T-helper 17 cell (primary cell): ENCODE measurements around the gene GLIS1. TPM values are rescaled to one million over a fixed set of nuclear protein-coding genes. Genes with fewer than 3 reads are reported as not detected.

Experiments used
- ATAC-seq: fragments of 150-1000 bp; cut with Tn5 transposase; 2 replicates; pipeline ENCODE4 v1.10.0; 2021; ENCODE audit warnings: mild to moderate bottlenecking, moderate library complexity
- DNase-seq, 3 donors: peaks; one replicate each; pipeline versions ENCODE4 v3.0.0 to v3.0.0-alpha.2; 2020 to 2021
- H3K9me3 ChIP-seq: one replicate; pipeline ENCODE4 v1.7.0; 2013; ENCODE audit warnings: low read length, mild to moderate bottlenecking; ENCODE audit not compliant: control insufficient read depth, poor library complexity, severe bottlenecking
- H3K27ac Mint-ChIP-seq: one replicate; pipeline ENCODE4 v1.8.0; 2022; ENCODE audit warnings: mild to moderate bottlenecking, moderate library complexity, mixed read lengths
- H3K27me3 Mint-ChIP-seq: one replicate; pipeline ENCODE4 v1.8.0; 2022; ENCODE audit warnings: mixed read lengths
- H3K36me3 Mint-ChIP-seq: one replicate; pipeline ENCODE4 v1.8.0; 2022; ENCODE audit warnings: low read depth, mixed read lengths
- H3K4me1 Mint-ChIP-seq: one replicate; pipeline ENCODE4 v1.8.0; 2022; ENCODE audit warnings: mild to moderate bottlenecking, mixed read lengths
- H3K4me3 Mint-ChIP-seq: one replicate; pipeline ENCODE4 v1.8.0; 2022; ENCODE audit warnings: mild to moderate bottlenecking, moderate library complexity, mixed read lengths
- total RNA-seq, 4 donors: library from RNA in 2 of 4; stranded (reverse) in 2 of 4; gene quantifications; one replicate each; pipeline ENCODE4 v1.2.3 and lab custom pipeline; 2022 to 2026

GLIS1 gene
- total RNA-seq, 2 donors from 2014 or later: not detected

DNA sequence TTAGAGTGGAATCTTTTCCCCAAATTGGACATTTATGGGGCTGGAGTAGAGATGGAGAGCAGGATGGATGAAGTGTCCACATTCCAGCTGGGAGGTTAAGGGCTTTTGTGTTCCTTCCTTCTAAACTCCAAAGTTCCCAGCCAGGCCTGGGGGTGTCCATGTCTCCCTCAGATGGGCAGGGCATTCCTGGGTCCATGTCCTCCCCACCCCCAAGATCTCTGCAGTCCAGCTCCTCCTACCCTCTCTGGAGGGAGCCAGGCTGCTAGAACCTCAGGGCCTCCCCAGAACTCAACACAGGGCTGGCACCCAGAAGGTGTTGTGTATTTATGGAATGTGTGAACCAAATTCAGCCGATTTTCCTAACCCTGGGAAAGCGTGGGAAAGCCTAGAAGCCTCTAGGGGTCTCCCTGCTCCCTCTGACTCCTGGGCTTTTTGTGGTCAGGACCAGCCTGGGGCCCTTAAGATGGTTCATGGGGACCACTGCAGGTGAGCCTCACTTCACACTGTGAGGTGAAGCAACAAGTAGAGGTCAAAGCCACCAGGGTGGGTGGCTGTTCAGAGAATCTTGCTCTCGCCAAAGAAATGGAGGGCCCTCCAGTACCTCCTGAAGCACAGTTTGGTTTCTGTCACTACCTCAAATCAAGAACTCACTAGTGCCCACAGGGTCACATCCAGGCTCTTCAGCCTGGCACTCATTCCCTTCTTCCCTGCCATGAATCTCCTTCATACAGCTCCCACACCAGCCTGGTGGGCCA lies 54.8 kb downstream of the GLIS1 start:
- Mint-ChIP-seq H3K36me3 (peaks cover 2% of the 10 kb centered on the region), H3K27me3 (peaks cover 71% of the 10 kb centered on the region), H3K27ac (no peak overlapping the region), H3K4me3 (no peak overlapping the region), H3K4me1 (peaks cover 8% of the 10 kb centered on the region)
- H3K9me3 ChIP-seq: no peaks in the 10 kb centered on the region
- no peak for DNase-seq
- no peak for ATAC-seq

DNA sequence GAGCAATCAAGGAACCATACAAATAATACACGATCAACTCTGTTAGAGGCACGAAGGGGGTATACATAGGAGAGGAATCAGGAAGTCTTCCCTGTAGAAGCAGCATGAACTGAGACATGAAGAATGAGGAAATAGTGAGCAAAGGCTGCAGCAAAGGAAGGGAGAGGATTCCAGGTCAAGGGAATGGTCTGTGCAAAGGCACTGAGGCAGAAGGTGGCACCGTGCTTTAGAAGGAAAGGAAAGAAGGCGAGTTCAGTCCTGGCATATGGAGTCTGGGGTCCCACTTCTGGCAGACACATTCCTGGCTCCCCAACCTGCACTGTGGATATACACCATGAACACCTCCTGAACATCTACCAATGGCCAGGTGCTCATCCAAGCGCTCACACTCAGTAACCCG lies 56.1 kb downstream of the GLIS1 start:
- H3K4me1 Mint-ChIP-seq: peaks cover 8% of the 10 kb centered on the region
- peaks cover 63% of the 10 kb centered on the region for H3K27me3 Mint-ChIP-seq
- H3K9me3 ChIP-seq: no peaks in the 10 kb centered on the region
- peaks cover 2% of the 10 kb centered on the region for H3K36me3 Mint-ChIP-seq
- no peak overlapping the region for H3K4me3 Mint-ChIP-seq
- H3K27ac Mint-ChIP-seq: no peak overlapping the region
- no peak for ATAC-seq
- DNase-seq: no peak

DNA sequence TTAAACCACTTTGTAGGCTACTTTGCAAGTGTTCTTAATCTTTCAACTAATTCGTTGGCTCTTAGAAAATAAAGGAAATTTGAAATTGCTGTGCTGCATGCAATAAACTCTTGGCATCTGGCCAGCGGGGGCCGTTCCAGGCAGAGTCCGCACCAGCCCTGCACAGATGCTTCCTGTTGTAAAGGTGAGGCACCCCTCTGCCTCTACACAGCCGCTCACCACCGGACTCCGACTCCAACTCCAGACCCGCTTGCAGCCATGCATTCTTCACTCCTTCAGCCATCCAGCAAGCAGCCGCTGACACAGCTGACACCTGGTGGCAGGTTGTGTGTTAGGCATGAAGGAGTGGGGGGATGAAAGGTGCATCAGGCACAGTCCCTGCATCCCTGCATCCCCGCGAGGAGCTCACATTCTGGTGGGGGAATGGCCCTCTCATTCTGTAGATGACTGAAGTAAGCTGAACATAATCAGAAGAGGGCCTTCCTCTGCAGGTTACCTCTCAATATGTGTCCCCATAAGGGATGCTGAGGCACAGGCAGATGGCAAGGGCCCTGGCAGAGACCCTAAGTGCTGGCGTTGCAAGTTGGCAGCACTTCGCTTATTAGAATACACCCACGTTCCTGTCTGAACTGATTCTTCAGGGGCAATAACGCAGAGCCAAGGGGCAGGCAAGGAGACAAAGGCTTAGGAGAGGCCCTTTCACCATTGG lies 56.8 kb downstream of the GLIS1 start:
- Mint-ChIP-seq H3K4me1 (peaks cover 10% of the 10 kb centered on the region), H3K4me3 (peak overlapping the region; percentile 36), H3K27ac (peak overlapping the region; percentile 34), H3K27me3 (peaks cover 65% of the 10 kb centered on the region), H3K36me3 (peaks cover 2% of the 10 kb centered on the region)
- ATAC-seq (peak; percentile 40), DNase-seq (no peak)
- no peaks in the 10 kb centered on the region for H3K9me3 ChIP-seq

DNA sequence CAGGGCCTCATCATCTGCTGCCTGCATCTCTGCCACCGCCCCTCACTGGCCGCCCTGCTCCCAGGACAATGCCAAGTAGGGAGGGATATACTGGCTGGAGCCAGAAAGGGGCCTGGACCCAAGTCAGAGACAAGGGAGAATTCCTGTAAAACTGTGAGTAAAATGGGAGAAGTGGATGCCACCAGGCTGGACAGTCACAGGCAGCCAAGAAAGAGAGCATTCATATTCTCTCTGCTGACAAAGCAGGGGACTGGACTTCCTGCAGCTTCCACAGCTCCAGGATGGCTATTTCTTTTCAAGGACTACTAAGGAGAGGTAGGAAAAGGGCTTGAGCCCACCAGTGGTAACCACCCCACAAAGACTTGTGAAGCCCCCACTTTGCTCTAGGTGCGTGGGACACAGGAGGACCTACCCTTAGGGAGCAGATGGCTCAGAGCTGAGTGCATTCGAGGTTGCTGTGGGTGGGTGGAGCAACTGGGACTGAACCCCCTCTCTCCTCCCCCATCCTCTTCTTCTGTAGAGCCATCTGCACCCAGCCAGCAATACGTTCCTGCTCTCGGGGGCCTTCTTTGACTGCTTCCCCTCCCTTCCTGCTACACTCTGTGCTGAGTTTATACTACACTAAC lies 57.5 kb downstream of the GLIS1 start:
- DNase-seq (no peak), ATAC-seq (no peak)
- peaks cover 72% of the 10 kb centered on the region for H3K27me3 Mint-ChIP-seq
- H3K4me1 Mint-ChIP-seq: peaks cover 10% of the 10 kb centered on the region
- peak overlapping the region; percentile 36 for H3K4me3 Mint-ChIP-seq
- peak overlapping the region; percentile 34 for H3K27ac Mint-ChIP-seq
- H3K36me3 Mint-ChIP-seq: peaks cover 2% of the 10 kb centered on the region
- H3K9me3 ChIP-seq: no peaks in the 10 kb centered on the region

DNA sequence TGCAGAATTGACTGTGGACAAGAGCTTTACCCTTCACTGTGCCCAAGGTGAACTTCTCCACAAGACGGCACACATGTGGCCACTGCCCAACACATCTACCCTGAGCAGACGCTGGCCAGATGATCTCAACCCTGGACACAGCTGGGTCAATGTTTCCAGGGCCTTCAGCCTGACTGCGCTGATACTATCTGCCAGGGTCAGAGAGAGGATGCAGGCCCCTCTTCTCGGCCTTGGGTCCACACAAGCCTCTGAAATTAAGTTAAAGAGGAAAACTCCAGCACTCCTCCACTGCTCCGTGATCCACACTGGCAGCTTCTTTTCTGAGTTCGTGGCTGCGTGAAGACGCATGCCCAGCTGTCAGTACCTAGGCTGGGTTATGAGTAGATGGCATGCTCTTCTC lies 58.1 kb downstream of the GLIS1 start:
- ATAC-seq (no peak), DNase-seq (no peak)
- H3K4me3 Mint-ChIP-seq: no peak overlapping the region
- peaks cover 2% of the 10 kb centered on the region for H3K36me3 Mint-ChIP-seq
- H3K4me1 Mint-ChIP-seq: peaks cover 10% of the 10 kb centered on the region
- no peak overlapping the region for H3K27ac Mint-ChIP-seq
- H3K9me3 ChIP-seq: no peaks in the 10 kb centered on the region
- peaks cover 68% of the 10 kb centered on the region for H3K27me3 Mint-ChIP-seq

DNA sequence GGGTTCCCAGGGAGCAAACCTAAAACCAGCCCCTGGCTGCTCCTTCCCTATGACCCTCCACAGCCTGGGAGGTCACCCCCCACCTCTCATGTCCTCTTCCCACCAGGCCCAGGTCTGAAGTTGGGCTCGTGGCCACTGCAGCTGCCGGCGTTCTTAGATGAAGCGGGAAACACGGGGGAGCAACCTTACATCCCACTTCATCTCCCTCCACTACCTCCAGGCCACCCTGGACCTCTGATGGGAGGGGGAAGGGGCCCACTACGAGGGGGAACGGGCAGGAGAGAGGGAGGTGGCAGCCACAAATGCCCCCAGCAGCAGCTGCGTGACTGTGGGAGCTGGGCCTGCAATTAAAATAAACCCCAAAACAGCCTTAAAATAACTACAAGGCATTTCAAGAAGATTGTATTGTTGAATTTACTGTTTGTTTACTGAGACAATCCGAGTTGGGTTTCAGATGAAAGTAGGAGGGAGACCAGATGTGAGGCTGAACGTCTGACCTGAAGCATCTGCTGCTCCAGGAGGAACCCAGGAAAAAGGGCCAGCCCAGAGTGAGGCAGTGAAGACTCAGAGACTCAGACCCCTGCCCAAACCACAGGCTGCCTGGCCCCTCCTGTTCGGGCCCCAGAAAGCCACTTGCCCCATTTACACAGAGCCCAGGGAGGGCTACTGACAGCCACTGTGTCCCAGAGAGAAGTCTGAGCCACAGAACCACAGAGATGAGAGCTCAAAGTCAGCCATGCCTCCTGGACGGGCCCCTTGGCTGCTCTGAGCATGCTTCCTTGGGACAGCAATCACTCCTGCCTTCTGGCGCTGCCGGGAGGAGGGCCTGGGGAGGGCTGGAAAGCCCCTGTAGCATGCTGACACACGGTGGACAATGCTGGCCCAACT lies 59.8 kb downstream of the GLIS1 start:
- ATAC-seq: no peak
- no peak overlapping the region for H3K27ac Mint-ChIP-seq
- H3K9me3 ChIP-seq: no peaks in the 10 kb centered on the region
- no peak overlapping the region for H3K4me3 Mint-ChIP-seq
- peaks cover 59% of the 10 kb centered on the region for H3K27me3 Mint-ChIP-seq
- peaks cover 10% of the 10 kb centered on the region for H3K4me1 Mint-ChIP-seq
- no peak for DNase-seq
- H3K36me3 Mint-ChIP-seq: peaks cover 2% of the 10 kb centered on the region

DNA sequence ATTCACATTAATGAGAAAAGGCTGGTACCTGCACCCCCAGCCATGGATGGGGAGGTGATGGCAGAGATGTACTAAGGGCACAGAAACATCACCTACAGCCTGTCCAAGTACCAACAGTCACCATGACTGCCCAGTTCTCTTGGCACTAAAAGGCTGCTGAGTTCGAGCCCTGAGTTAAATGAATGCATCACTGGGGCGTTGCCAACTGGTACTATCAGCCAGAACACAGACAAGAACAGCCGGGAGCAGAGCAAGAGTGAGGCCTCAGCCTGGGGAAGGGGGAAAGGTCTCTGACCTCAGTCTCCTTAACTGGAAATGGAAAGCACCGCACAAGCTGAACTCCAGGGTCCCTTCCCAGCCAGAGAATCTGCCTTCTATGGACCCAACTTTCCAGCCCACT lies 60.5 kb downstream of the GLIS1 start:
- H3K4me1 Mint-ChIP-seq: peaks cover 10% of the 10 kb centered on the region
- H3K4me3 Mint-ChIP-seq: no peak overlapping the region
- DNase-seq (no peak), ATAC-seq (no peak)
- no peak overlapping the region for H3K27ac Mint-ChIP-seq
- peaks cover 2% of the 10 kb centered on the region for H3K36me3 Mint-ChIP-seq
- H3K27me3 Mint-ChIP-seq: peaks cover 56% of the 10 kb centered on the region
- no peaks in the 10 kb centered on the region for H3K9me3 ChIP-seq

DNA sequence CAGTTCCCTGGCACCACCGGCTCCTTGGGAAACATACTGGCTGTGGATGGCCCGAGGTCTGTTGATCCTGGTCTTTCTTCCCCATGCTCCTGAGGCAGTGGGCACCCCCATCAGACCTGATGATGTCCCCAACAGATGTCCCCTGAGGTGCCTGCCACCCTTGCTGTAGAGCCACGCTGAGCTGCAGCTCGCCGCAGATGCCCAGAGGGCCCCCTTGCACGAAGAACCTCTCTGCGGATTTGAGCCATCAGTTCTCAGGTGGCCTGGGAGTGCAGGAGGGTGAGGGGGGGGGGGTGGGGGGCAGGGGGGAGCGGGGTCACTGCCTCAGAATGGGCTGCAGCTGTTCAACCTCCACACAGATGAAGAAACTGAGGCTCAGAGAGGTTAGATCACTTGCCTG lies 60.9 kb downstream of the GLIS1 start:
- no peaks in the 10 kb centered on the region for H3K9me3 ChIP-seq
- ATAC-seq (no peak), DNase-seq (no peak)
- no peak overlapping the region for H3K4me3 Mint-ChIP-seq
- H3K27ac Mint-ChIP-seq: no peak overlapping the region
- peaks cover 2% of the 10 kb centered on the region for H3K36me3 Mint-ChIP-seq
- H3K4me1 Mint-ChIP-seq: peaks cover 10% of the 10 kb centered on the region
- H3K27me3 Mint-ChIP-seq: peaks cover 53% of the 10 kb centered on the region

DNA sequence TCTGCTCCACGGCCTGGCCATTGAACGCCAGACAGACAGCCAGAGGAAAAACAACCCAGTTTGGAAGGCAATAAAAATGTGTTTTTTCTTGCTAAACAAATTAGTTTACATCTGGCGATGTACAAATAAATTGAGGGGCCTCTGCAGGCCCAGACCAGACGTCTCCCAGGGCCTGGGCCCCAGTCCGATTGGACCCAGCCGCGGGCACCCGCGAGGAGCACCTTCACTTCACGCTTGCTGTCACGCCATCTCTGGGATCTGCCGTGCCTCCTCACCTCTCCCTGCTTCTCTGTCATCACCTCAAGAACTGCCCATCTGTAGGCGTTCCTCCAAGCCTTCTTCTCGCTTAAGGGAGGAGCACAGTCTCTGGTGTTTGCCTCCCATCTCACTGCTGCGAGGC lies 61.5 kb downstream of the GLIS1 start:
- H3K4me3 Mint-ChIP-seq: no peak overlapping the region
- H3K4me1 Mint-ChIP-seq: peaks cover 10% of the 10 kb centered on the region

DNA sequence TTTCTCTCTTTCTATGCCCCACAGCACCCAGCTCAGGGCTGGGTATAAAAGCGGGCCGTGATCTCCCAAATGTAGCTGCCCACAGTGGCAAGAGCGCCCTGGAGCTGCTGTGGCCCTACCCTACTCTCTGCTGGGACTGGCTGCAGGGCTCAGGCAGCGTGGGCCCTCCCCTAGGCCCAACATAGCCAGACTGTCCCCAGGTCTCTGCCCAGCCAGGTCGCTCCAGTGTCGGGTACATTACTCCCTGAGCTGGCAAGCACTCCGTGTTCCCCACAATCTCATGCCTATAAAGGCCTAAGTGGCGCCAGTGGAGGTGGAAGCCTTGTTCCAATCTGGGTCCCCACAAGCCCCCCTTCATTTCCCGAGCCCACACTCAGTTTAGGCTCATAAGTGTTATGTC lies 66.2 kb downstream of the GLIS1 start:
- H3K9me3 ChIP-seq: no peaks in the 10 kb centered on the region
- Mint-ChIP-seq H3K27me3 (peaks cover 24% of the 10 kb centered on the region), H3K4me3 (no peak overlapping the region), H3K36me3 (no peaks in the 10 kb centered on the region), H3K27ac (no peak overlapping the region), H3K4me1 (peaks cover 4% of the 10 kb centered on the region)
- ATAC-seq: no peak
- no peak for DNase-seq

More for the DNA sequence above, 61.5 kb downstream of the GLIS1 start:
- Mint-ChIP-seq H3K36me3 (no peaks in the 10 kb centered on the region), H3K27me3 (peaks cover 47% of the 10 kb centered on the region), H3K27ac (no peak overlapping the region)
- no peaks in the 10 kb centered on the region for H3K9me3 ChIP-seq
- DNase-seq (no peak), ATAC-seq (no peak)

DNA sequence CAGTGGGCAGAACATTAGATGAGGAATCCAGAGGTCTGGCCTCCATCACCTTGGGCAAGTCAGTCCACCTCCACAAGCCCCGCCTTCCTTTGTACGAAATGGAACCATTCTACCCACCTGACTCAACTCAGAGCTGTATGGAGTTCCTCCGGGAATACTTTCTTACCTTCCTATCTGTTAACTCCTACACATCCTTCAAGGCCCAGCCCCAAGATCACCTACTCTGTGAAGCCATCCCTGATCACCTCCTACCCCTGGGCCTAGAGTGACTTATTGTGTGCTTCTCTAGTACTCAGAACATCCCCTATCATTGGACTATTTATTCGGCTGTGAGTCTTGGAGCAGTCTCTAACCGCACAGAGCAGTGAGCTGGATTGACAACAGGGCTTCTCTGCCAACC lies 66.7 kb downstream of the GLIS1 start:
- Mint-ChIP-seq H3K36me3 (no peaks in the 10 kb centered on the region), H3K4me3 (no peak overlapping the region), H3K27me3 (peaks cover 22% of the 10 kb centered on the region), H3K4me1 (peaks cover 2% of the 10 kb centered on the region), H3K27ac (no peak overlapping the region)
- ATAC-seq (no peak), DNase-seq (no peak)
- no peaks in the 10 kb centered on the region for H3K9me3 ChIP-seq

DNA sequence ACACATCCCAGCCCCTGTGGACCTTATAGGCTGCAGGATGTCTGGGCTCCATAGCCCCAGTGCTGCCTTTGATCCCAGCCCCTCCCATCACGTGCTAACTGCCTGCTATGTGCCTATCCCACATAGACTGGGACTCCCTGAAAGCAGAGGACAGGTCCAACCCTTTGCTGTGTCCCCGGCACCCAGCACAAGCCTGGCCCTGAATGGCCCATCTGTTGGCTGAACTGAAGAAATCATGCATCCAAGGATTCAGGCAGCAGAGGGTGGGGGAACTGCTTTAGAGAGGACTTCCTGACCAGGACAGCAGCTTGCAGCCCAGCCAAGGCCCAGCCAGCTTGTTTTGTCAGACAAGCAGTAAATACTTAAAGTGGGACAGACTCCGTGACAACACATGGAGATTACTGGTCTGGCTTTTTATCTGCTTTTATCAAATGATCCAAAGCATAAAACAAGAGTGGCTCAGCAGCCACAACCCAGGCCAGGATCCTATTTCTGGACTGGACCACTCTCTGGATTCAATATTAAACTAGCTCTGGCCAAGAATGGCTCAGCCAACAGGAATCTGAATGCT lies 69.3 kb downstream of the GLIS1 start:
- H3K4me3 Mint-ChIP-seq: no peak overlapping the region
- no peak overlapping the region for H3K27ac Mint-ChIP-seq
- no peak for DNase-seq
- no peaks in the 10 kb centered on the region for H3K9me3 ChIP-seq
- H3K36me3 Mint-ChIP-seq: peaks cover 2% of the 10 kb centered on the region
- H3K4me1 Mint-ChIP-seq: peaks cover 5% of the 10 kb centered on the region
- peaks cover 4% of the 10 kb centered on the region for H3K27me3 Mint-ChIP-seq
- no peak for ATAC-seq
